GM18861 (cell line): ENCODE measurements around the gene FANK1.
A peak's percentile ranks its signal among the peaks of the same experiment; 100 is the strongest.
"Not testable (repeated sequence)": the region's sequence is repeated elsewhere in the genome, so short reads cannot be mapped to it uniquely, and the experiment has no call there.

Experiments used
- ATAC-seq: cut with Tn5 transposase; IDR thresholded peaks from one replicate; pipeline ENCODE4 v1.9.1; 2021; ENCODE audit not compliant: unreplicated experiment

Gene FANK1

DNA sequence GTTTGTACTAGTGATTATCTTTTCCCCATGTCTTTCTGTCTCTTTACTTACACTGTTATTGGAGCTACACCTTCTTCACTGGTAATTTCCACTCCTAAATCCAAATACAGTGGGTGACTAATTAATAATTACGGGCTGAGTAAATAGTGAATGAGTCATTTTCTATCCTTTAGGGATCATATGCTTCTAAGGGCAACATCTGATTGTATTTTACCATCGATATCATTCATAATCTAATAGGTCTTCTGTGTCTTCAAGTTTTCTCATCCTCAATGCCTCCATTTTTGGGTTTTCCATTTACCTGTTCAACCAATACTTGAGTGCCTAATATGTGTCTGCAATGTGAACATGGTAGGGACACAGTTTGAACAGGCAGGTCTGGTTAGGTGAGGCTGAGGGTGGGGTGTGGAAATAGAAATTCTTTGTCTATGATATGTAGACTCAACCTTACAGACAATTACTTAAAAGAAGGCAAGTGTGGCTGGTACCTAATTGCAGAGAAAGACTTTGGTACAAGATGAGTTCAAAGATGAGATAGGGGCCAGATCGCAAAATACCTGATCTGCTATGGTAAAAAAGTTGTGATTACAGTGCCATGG, 9.4 kb upstream of the FANK1 start:
- ATAC-seq: no peak

GRCh38 chr10:125889441-125889840, 6.9 kb upstream of the FANK1 start:
- ATAC-seq: not testable (repeated sequence)

- ATAC-seq: not testable (repeated sequence)
These were observed 4.0 kb upstream of the FANK1 start for GRCh38 chr10:125892402-125892801.

DNA sequence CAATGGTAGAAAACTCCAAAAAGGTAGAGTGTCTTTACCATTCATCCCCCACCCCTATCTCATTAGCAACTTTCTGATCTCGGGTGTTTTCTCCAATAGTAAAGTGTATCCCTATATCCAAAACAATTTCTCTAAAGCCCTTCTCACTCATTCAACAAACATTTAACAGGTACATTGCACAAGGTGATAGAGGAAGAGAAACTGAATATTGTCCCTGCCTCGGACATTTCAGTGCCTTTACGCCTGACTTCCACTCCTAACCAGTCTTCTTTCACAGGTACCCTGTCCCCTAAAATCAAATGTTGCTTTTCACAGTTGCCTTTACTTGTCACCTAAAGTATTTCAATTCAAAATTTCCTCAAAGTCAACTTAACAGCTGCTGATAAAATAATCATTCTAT, 2.2 kb upstream of the FANK1 start:
- ATAC-seq: not testable (repeated sequence)

- ATAC-seq: peak; percentile 23
These were observed 955 bp upstream of the FANK1 start for GRCh38 chr10:125895130-125896087.

DNA sequence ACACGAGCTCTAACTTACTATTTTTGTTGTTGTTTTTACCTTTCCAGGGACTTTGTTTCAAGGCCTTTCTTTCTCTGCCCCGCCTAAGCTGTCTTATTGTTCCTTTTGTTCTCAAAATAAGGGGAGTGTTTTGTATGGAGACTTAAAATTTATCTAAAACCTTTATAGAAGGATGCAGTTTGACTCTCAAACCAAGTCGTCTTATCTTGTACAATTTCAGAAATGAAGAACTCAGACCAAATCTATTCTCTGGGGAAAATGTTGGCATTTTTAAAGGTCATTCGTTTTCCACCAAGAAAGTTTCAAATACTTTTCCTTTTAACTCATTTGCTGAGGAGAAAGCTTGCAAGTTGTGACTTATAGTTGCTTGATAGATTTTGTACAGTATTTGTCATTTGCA, 953 bp downstream of the FANK1 start:
- ATAC-seq: not testable (repeated sequence)

- not testable (repeated sequence) for ATAC-seq
These were observed 4.6 kb downstream of the FANK1 start for GRCh38 chr10:125900963-125901362.

DNA sequence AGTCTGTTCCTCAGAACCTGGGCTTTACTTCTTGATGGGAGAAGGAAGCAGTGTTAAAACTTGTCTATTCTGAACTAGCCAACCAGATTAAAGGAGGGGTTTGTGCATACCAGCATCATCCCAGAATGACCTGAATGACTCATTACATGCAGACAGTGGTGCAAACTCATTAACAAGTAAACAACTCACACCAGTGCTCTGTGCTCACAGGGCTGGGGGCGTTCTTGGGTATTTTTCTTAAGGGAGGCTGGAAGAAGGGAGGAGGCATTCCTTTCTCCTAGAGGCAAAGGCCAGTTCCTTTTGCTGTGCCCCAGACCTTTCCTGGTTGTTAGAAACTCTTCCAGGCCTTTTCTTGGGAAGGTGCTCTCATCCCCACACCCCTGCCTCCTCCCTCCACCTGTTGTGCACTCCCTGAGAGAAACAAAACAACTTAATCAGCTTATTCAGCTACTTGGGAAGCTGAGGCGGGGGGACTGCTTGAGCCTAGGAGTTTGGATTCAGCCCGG, 6.8 kb downstream of the FANK1 start:
- ATAC-seq: not testable (repeated sequence)

DNA sequence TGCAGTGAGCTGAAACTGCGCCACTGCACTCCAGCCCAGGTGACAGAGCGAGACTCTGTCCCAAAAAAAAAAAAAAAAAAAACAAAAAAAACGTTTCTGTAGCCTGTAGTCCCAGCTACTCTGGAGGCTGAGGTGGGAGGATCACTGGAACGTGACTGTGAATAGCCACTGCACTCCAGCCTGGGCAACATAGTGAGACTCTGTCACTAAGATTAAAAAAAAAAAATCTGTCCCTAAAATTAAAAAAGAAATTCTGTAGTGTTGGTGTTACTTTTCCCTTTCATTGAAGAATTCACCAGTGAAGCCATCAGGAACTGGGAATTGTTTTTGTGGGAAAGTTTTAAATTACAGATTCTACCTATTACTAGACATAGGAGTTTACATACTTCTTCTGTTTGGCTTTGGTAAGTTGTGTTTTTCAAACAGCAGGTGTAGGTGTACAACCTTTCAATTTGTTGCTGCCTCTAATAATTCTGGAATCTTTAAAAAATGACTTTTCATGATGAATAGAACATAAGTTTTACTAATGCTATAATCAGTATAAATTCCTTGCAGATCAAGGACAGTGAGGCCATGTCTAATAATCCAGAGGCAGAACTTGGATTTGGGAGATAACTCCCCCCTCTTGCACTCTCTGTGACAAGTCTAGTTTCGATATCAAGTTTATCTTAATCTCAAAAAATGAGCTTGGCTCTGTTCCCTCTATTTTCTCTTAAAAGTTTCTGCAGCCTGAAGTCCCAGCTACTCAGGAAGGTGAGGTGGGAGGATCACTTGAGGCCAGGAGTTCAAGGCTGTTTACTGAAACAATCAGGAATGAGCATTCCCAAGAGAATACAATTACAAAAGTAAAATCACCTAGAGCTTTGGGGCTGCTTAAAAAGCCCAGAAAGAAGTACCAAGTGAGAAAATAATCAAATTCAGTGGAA, 9.0 kb downstream of the FANK1 start:
- not testable (repeated sequence) for ATAC-seq

- ATAC-seq: not testable (repeated sequence)
These were observed 11.2 kb downstream of the FANK1 start for GRCh38 chr10:125907598-125907997.

DNA sequence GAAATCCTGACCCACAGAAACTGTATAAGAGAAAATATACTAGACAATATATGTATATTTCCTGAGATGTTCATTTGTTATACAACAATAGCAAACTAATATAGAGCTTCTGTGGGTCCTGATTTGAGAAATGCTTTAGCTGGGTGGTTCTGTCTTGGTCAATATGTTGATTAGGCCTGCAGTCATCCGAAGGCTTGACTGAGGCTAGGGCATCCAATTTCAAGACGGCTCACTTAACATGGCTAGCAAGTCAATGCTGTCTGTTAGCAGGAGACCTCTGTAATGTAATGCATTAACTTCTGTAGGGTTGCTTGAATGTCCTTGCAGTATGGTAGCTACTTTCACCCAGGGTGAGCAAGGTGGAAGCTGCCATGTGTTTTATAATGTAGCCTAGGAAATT, 12.4 kb downstream of the FANK1 start:
- ATAC-seq: not testable (repeated sequence)

GRCh38 chr10:125909491-125909890, 13.1 kb downstream of the FANK1 start:
- not testable (repeated sequence) for ATAC-seq

- ATAC-seq: no peak
These were observed 14.8 kb downstream of the FANK1 start for GRCh38 chr10:125911145-125911544.

DNA sequence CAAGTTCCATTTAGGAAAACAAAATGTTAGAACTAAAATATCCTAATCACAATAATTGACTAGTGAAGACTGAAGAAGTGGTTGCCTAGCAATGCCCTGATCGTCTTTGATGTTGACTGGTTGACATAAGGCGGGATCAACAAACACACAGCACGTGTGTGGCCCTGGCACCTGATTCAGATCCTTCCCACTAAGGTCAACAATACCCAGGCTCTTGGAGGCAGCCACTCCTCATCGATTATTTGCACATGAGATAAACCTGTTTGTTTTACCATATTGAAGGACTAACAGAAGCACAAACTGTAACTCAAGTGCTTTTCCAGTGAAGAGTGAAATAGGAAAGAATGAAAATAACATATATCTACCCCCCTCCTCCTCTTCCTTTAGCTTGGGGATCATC, 15.6 kb downstream of the FANK1 start:
- ATAC-seq: no peak

DNA sequence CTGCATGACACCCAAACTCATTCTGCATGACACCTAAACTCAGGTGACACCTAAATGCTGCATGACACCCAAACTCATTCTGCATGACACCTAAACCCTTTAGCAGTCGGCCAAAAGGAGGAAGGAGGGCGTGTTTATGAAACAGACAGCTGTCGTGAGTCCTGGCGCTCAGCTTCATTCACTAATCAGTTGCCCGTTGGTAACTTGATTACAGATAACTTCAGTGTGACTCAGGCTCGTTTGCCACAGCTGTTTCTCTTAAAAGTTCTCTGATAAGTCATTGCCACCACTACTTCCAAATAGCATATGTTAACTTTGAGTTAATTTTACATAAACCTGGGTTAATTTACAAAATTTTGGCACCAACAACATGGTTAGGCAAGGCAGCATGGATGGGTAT, 16.9 kb downstream of the FANK1 start:
- not testable (repeated sequence) for ATAC-seq

DNA sequence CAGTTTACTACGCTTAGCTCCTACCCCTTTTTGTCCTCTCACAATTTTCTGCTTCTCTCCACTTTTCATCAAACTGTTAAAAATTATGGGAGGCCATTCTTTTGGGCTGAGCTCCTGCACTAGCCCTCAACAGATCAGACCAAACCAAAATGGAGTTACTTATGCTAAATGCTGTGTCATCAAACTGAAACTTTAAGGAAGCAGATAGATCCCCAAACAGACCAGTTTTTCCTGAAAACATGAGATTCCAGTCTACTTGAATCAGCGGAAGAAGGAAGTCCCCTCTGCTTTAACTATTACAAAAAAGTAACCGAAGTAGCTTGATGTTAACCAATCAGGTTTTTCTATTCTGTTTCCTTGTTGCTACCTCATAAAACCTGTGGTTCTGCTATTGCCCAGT, 20.6 kb downstream of the FANK1 start:
- no peak for ATAC-seq

DNA sequence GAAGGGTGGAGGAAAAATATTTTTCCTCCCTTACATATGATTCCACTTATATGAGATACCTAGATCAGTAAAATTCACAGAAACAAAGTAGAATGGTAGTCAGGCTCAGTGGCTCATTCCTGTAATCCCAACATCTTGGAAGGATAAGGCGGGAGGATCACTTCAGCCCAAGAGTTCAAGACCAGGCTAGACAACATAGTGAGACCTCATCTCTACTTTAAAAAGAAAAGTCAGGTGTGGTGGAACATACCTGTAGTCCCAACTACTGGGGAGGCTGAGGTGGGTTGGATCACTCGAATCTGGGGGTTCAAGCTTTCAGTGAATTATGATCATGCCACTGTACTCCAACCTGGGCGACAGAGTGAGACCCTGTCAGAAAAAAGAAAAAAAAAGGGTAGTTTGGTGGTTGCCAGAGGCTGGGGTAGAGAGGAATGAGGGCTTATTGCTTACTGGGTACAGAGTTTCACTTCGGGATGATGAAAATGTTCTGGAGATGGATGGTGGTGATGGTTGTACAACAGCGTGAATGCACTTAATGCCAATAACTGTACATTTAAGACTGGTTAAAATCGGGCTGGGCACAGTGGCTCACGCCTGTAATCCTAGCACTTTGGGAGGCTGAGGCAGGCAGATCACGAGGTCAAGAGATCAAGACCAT, 21.5 kb downstream of the FANK1 start:
- not testable (repeated sequence) for ATAC-seq

GRCh38 chr10:125921643-125922306, 25.4 kb downstream of the FANK1 start:
- ATAC-seq: not testable (repeated sequence)

DNA sequence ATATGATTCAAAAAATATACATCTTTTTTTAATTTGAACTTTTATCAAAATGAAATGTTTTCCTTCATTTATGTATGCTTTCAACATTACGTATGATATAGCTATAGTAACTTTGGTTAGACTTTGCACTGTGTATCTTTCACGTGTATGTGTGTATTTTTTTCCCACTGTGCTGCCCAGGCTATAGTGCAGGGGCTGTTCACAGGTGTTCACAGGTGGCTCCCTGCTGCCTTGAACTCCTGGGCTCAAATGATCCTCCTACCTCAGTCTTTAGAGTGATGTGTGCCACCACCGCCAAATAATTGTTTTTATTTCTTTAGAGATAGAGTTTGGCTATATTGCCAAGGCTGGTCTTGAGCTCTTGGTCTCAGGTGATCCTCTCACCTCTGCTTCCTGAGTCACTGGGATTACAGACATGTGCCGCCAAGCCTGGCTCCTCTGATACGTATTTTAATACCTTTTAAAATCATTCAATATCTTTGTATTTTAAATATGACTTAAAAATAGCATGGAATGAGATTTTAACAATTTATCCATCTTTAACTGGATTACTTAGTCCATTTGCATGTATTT, 29.0 kb downstream of the FANK1 start:
- ATAC-seq: no peak
